OCI-LY1 (cell line): ENCODE measurements around the gene ZNF519.
"Not testable (repeated sequence)": the region's sequence is repeated elsewhere in the genome, so short reads cannot be mapped to it uniquely, and the experiment has no call there.

ENCODE experiments used
- CTCF ChIP-seq: fragments of 200-600 bp; sonication (generic), shearing (Covaris generic); IDR thresholded peaks from 2 replicates; pipeline ENCODE4 v1.5.1; 2017; ENCODE audit warnings: mild to moderate bottlenecking, antibody characterized with exemption, low read length, moderate library complexity, mixed read lengths
- EZH2 ChIP-seq: fragments of 200-600 bp; sonication (generic), shearing (Covaris generic); IDR thresholded peaks from 2 replicates; pipeline ENCODE4 v1.8.0; 2017; ENCODE audit warnings: borderline replicate concordance, mixed run types, mild to moderate bottlenecking, antibody characterized with exemption, low read length, moderate library complexity, mixed read lengths

GRCh38 chr18:14143396-14143795 lies 11.2 kb upstream of the ZNF519 start:
- not testable (repeated sequence) for TF ChIP-seq CTCF, EZH2
